HL-60/S4 treated with retinoic acid at 250 ng/mL for 4 days and 3 days (cell line): Measurements from ENCODE around the gene OGFOD1.

ENCODE experiments used
- in situ Hi-C: fragments of 300-500 bp; cut with MboI; formaldehyde crosslinking; loops from 2 replicates; pipeline ENCODE4 v1.7.0; 2022; ENCODE audit warnings: low sequenced_read_pairs

The OGFOD1 gene

DNA sequence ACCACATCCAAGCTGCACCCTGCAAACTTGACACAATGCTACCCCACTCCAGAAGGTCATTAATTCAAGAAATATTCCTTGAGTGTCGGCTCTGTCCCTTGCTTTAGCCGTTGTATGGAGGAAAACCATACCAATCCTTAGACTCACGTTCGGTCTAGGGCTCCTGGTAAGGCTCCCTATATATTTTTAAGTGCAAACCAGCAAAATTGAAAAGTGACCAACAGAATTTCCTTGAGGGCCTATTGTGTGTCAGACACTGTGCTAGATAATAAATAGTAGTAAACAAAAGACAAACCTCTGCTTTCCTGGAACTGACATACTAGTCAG lies 68.9 kb downstream of the OGFOD1 start:
- in situ Hi-C loops: no loop called here

DNA sequence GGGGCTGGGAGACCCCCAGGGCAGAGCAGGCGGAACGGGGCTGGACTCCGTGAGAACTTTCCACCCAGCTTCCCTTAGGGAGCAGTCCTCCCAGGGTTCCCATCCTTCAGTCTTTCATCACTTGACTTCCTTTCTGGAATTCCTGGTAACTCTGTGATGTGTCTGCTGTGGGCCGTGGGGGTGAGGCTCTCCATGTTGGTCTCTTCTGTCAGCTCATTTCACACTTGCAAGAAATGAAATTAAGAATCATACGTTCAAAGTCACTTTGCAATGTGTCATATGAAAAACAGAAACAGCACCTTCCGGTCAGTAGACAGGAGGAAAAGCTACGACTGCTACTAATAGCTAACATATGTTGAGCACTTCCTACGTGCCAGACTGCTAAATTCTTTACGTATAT lies 73.9 kb downstream of the OGFOD1 start:
- in situ Hi-C loops: no loop called here
